DLD1 (cell line): ENCODE results near the gene ETNK1.

Experiments used
- in situ Hi-C: cut with HindIII; loops from 2 replicates; pipeline ENCODE4 v1.10.0; 2017; ENCODE audit warnings: low sequenced_read_pairs

ETNK1 gene

GRCh38 chr12:22631863-22632463 is 7.0 kb downstream of the ETNK1 start:
- in situ Hi-C loops: no loop called here

- in situ Hi-C loops: no loop called here
Measured at GRCh38 chr12:22634883-22635282, 9.9 kb downstream of the ETNK1 start.

- in situ Hi-C loops: no loop called here
Measured at GRCh38 chr12:22635812-22636211, 10.8 kb downstream of the ETNK1 start.

GRCh38 chr12:22640851-22641250 is 15.9 kb downstream of the ETNK1 start:
- in situ Hi-C loops: no loop called here

GRCh38 chr12:22641353-22642053 is 16.5 kb downstream of the ETNK1 start:
- in situ Hi-C loops: no loop called here

GRCh38 chr12:22648668-22649067 is 23.7 kb downstream of the ETNK1 start:
- in situ Hi-C loops: no loop called here

GRCh38 chr12:22653075-22653474 is 28.1 kb downstream of the ETNK1 start:
- in situ Hi-C loops: no loop called here

GRCh38 chr12:22653791-22654190 is 28.8 kb downstream of the ETNK1 start:
- in situ Hi-C loops: no loop called here

- in situ Hi-C loops: no loop called here
Measured at GRCh38 chr12:22656376-22656775, 31.4 kb downstream of the ETNK1 start.

- in situ Hi-C loops: no loop called here
Measured at GRCh38 chr12:22656831-22657230, 31.9 kb downstream of the ETNK1 start.

- in situ Hi-C loops: no loop called here
Measured at GRCh38 chr12:22657538-22657937, 32.6 kb downstream of the ETNK1 start.

- in situ Hi-C loops: no loop called here
Measured at GRCh38 chr12:22658214-22658613, 33.2 kb downstream of the ETNK1 start.

GRCh38 chr12:22662356-22662755 is 37.4 kb downstream of the ETNK1 start:
- in situ Hi-C loops: no loop called here

GRCh38 chr12:22665476-22665875 is 40.5 kb downstream of the ETNK1 start:
- in situ Hi-C loops: no loop called here

GRCh38 chr12:22667122-22667521 is 42.2 kb downstream of the ETNK1 start:
- in situ Hi-C loops: no loop called here

GRCh38 chr12:22668441-22668840 is 43.5 kb downstream of the ETNK1 start:
- in situ Hi-C loops: no loop called here

- in situ Hi-C loops: no loop called here
Measured at GRCh38 chr12:22670762-22671161, 45.8 kb downstream of the ETNK1 start.

GRCh38 chr12:22672951-22673350 is 48.0 kb downstream of the ETNK1 start:
- in situ Hi-C loops: no loop called here

GRCh38 chr12:22677781-22678574 is 53.0 kb downstream of the ETNK1 start:
- in situ Hi-C loops: no loop called here

GRCh38 chr12:22682663-22683062 is 57.7 kb downstream of the ETNK1 start:
- in situ Hi-C loops: no loop called here

GRCh38 chr12:22683131-22683530 is 58.2 kb downstream of the ETNK1 start:
- in situ Hi-C loops: no loop called here
